ENCODE measurements around the gene VIL1. TPM values are rescaled to one million over a fixed set of nuclear protein-coding genes. Genes with fewer than 3 reads are reported as not detected.

Gene VIL1
- total and polyA plus RNA-seq, 9 of the 15 experiments (the other 6 are each of a cell fraction or from before 2014, with no cell fraction given) = 0.51 to 2.7 (median 1.2) TPM

DNA sequence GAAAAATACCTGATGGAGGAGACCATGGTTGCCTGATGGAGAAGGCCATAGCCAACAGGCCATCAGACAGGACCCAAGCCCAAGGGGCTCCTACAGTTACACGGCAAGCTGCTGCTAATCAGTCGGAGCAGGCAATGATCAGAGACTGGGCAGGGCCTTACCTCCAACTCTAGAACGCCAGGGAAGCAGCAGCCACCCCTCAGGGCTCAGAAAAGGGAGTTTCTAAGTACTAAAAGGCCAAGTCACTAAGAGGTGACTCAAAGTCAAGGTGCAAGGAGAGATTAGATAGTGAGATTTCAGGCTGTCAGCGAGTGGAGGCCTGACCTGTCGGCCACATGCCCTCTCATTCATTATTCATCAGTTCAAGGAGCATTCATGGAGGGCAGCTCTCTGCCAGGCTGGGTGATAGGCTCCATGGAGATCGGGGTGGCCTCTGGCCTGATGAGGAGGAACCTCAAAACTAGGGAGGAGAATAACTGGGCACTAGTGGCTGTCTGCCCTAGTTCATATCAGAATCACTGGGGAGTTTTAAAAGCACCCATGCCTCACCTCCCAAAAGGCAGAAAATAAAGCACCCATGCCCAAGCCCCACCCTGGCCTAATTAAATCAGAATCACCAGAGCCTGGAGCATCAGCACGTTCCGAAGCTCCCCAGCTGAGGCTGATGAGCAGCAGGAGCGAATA is 3.6 kb downstream of the VIL1 start (continued):
- TF ChIP-seq SP1 (CRISPR knock-in tag; IDR thresholded peaks at IDR 0.05) (peak; percentile 37; the same call in 1 of the 2 replicates), EZH2 (IDR thresholded peaks at IDR 0.05; ENCODE audit: borderline replicate concordance, low read depth, low read length) (no peak), RB1 (IDR thresholded peaks at IDR 0.05; ENCODE audit: low read depth) (no peak), CTBP1 (IDR thresholded peaks at IDR 0.05; ENCODE audit: borderline replicate concordance) (peak; percentile 83), WHSC1 (IDR thresholded peaks at IDR 0.05; ENCODE audit: low read length) (no peak), FOXK2 (conservative IDR thresholded peaks at IDR 0.05 in 1 of 2, IDR thresholded peaks at IDR 0.05 in 1 of 2; ENCODE audit: low read depth in 2 of 2) (no peak), KLF16 (IDR thresholded peaks at IDR 0.05) (peak; percentile 39; the same call in 1 of the 2 replicates), TBL1XR1 (IDR thresholded peaks at IDR 0.05; ENCODE audit: low read length in 2 of 2) (peak in 1 of 2 experiments; percentile 57; a peak in 1 of 4 replicates), LCOR (CRISPR knock-in tag; IDR thresholded peaks at IDR 0.05) (no peak), RBM34 (IDR thresholded peaks at IDR 0.05; ENCODE audit: borderline replicate concordance, insufficient read depth, low read length) (no peak), RHOXF2B (CRISPR knock-in tag; conservative IDR thresholded peaks at IDR 0.05) (no peak), ZC3H11A (IDR thresholded peaks at IDR 0.05; ENCODE audit: low read depth, low read length) (no peak), CSDE1 (IDR thresholded peaks at IDR 0.05) (no peak), HDAC8 (tag; IDR thresholded peaks at IDR 0.05) (no peak), CBX2 (IDR thresholded peaks at IDR 0.05; ENCODE audit: insufficient read depth, low read length, poor library complexity, severe bottlenecking) (no peak), ZNF217 (CRISPR knock-in tag; IDR thresholded peaks at IDR 0.05) (no peak), ZNF431 (CRISPR knock-in tag; IDR thresholded peaks at IDR 0.05) (no peak), ZNF583 (CRISPR knock-in tag; IDR thresholded peaks at IDR 0.05) (no peak), PRMT5 (CRISPR knock-in tag; IDR thresholded peaks at IDR 0.05) (no peak), DDX20 (tag; IDR thresholded peaks at IDR 0.05; ENCODE audit: low read depth) (no peak), KDM4B (IDR thresholded peaks at IDR 0.05; ENCODE audit: borderline replicate concordance in 2 of 2, low read depth in 1 of 2) (no peak), RBBP5 (IDR thresholded peaks at IDR 0.05; ENCODE audit: borderline replicate concordance, insufficient read depth, low read length, poor library complexity, severe bottlenecking) (peak; percentile 34), POLR2AphosphoS5 (IDR thresholded peaks at IDR 0.05; ENCODE audit: control insufficient read depth, insufficient read depth, low read depth, low read length) (peak; percentile 79; the same call in 1 of the 2 replicates), POLR2B (IDR thresholded peaks at IDR 0.05; ENCODE audit: low read depth, partially characterized antibody) (no peak), KAT2B (IDR thresholded peaks at IDR 0.05; ENCODE audit: low read depth, low read length) (no peak)
- TF ChIP-seq, protein P1, sequence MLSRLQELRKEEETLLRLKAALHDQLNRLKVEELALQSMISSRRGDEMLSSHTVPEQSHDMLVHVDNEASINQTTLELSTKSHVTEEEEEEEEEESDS (CRISPR knock-in tag; IDR thresholded peaks at IDR 0.05) = no peak
- TF ChIP-seq, protein P2, sequence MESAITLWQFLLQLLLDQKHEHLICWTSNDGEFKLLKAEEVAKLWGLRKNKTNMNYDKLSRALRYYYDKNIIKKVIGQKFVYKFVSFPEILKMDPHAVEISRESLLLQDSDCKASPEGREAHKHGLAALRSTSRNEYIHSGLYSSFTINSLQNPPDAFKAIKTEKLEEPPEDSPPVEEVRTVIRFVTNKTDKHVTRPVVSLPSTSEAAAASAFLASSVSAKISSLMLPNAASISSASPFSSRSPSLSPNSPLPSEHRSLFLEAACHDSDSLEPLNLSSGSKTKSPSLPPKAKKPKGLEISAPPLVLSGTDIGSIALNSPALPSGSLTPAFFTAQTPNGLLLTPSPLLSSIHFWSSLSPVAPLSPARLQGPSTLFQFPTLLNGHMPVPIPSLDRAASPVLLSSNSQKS (CRISPR knock-in tag; IDR thresholded peaks at IDR 0.05) = no peak
- TF ChIP-seq, protein P3, sequence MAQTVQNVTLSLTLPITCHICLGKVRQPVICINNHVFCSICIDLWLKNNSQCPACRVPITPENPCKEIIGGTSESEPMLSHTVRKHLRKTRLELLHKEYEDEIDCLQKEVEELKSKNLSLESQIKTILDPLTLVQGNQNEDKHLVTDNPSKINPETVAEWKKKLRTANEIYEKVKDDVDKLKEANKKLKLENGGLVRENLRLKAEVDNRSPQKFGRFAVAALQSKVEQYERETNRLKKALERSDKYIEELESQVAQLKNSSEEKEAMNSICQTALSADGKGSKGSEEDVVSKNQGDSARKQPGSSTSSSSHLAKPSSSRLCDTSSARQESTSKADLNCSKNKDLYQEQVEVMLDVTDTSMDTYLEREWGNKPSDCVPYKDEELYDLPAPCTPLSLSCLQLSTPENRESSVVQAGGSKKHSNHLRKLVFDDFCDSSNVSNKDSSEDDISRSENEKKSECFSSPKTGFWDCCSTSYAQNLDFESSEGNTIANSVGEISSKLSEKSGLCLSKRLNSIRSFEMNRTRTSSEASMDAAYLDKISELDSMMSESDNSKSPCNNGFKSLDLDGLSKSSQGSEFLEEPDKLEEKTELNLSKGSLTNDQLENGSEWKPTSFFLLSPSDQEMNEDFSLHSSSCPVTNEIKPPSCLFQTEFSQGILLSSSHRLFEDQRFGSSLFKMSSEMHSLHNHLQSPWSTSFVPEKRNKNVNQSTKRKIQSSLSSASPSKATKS (CRISPR knock-in tag; IDR thresholded peaks at IDR 0.05) = no peak

All from K562 (cell line).